PC-9 (cell line): ENCODE data around the gene VDR.

Experiments used
- CTCF ChIP-seq: fragments of 200-600 bp; sonication (generic); conservative IDR thresholded peaks from 2 replicates; pipeline ENCODE4 v1.6.1; 2017; ENCODE audit warnings: mixed run types, antibody characterized with exemption, mild to moderate bottlenecking, moderate library complexity
- EZH2 ChIP-seq: fragments of 200-600 bp; sonication (generic); IDR thresholded peaks from 2 replicates; pipeline ENCODE4 v1.8.0; 2017; ENCODE audit warnings: antibody characterized with exemption, low read depth

GRCh38 chr12:47913081-47913480 lies 8.3 kb upstream of the VDR start:
- TF ChIP-seq CTCF (no peak), EZH2 (no peak)
